ENCODE data around the gene LGALS3BP. TPM values are rescaled to one million over a fixed set of nuclear protein-coding genes. Genes with fewer than 3 reads are reported as not detected.

Gene LGALS3BP
- polyA plus RNA-seq, 3 donors = 100 to 126 (median 115) TPM

DNA sequence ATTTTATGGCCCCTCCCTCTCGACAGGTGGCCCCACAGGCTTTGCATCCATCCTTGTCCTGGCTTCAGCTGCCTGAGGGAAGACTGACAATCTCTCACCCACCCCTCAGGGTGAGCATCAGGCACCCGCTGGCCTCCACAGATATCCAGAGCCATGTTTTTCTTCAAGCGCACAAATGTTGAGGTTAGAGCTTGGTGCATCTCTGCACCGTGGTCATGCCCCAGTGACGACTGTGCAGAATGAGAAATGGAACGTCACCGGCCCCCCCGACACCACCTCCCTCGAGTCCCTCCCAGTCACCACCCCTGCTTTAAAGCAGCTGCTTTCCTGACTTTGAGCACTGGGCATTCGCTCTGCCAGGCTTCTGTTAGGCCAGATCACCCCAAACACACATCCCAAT, 34.8 kb downstream of the LGALS3BP start:
- no peak for DNase-seq (ENCODE audit: low read depth in 3 of 3, low spot score in 2 of 3)

DNA sequence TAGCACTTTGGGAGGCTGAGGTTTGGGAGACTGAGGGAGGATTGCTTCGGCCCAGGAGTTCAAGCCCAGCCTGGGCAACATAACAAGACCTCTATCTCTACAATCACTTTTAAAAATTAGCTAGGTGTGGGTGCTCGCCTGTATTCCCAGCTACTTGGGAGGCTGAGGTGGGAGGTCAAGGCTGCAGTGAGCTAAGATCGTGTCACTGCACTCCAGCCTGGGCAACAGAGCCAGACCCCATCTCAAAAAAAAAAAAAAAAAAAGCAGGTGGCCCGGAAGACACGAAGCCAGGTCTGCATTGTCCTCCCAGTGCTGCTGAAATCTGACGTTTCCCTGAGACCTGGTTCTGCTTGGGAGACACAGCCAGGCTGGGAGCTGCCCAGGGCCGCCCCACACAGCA, 35.7 kb downstream of the LGALS3BP start:
- no peak for DNase-seq (ENCODE audit: low read depth in 3 of 3, low spot score in 2 of 3)

DNA sequence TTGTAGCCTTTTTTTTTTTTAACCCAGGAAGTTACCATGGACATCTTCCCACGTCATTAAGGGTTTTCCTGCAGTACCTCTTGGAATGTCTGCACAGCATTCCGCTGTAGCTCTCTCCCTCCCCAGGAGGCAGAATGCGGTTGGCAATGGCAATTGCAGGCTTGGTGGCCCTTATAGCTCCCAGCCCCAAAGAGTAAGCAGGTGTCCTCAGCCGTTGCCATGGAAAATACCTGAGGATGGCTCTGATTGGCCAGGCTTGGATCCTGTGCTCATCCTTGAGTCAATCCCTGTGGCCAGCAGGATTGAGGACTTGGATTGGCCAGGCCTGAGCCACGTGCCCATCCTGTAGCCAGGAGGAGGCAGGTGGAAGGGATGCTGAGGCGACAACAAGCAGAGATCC, 39.0 kb downstream of the LGALS3BP start:
- no peak for DNase-seq (ENCODE audit: low read depth in 3 of 3, low spot score in 2 of 3)

DNA sequence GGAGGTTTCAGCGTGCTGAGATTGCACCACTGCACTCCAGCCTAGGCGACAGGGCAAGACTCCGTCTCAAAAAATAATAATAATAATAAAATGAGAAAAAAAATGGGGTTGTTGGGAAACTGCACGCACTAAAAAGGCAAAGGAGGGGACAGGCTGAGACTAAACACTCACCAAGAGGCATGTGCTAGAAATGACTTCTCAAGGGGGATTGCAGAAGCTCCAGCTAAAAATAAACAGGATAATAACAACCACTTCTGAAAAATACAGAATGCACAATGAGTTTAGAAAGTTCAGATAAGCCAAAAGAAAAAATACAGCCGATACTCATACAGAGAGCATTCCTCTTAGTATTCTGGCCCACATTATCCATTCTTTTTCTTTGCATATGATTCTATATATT, 39.5 kb downstream of the LGALS3BP start:
- DNase-seq (ENCODE audit: low read depth in 3 of 3, low spot score in 2 of 3) = no peak

DNA sequence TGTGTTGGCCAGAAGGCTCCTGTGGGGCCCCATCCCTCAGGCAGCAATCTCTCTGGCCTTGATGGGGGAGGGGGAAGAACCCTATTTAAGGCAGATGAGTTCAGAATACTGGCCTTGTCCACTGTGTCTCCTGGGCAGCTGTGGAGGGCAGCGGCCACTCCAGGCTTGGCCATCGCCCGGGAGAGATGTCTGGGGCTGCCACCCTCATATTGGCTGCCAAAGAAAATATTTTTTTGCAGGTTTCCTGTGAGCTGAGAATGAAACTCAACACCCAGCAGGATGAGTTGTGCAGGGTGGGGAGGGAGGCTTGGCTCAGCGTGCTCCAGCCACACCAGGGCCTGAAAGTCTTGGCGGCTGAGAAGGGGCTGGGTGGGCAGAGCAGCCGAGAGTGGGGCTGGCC, 40.1 kb downstream of the LGALS3BP start:
- no peak for DNase-seq (ENCODE audit: low read depth in 3 of 3, low spot score in 2 of 3)

DNA sequence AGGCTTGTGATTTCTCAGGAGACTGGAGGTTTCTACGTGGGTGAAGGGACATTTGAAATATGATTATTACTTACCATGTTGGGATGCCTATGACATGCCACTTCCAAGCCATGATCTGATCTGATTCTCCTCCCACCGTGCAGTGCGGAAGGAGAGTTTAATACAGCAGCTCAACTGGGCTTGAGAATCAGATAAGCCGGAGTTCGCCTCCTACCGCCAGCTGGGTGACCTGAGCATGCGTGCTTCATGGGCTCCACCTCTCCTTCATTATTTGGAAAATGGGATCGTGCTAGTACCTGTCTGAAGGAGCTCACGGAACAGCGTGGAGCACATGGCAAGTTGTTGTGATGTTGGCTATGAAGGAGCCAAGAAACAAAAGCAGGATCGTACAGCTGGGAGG, 42.2 kb downstream of the LGALS3BP start:
- DNase-seq (ENCODE audit: low read depth in 3 of 3, low spot score in 2 of 3) = no peak

DNA sequence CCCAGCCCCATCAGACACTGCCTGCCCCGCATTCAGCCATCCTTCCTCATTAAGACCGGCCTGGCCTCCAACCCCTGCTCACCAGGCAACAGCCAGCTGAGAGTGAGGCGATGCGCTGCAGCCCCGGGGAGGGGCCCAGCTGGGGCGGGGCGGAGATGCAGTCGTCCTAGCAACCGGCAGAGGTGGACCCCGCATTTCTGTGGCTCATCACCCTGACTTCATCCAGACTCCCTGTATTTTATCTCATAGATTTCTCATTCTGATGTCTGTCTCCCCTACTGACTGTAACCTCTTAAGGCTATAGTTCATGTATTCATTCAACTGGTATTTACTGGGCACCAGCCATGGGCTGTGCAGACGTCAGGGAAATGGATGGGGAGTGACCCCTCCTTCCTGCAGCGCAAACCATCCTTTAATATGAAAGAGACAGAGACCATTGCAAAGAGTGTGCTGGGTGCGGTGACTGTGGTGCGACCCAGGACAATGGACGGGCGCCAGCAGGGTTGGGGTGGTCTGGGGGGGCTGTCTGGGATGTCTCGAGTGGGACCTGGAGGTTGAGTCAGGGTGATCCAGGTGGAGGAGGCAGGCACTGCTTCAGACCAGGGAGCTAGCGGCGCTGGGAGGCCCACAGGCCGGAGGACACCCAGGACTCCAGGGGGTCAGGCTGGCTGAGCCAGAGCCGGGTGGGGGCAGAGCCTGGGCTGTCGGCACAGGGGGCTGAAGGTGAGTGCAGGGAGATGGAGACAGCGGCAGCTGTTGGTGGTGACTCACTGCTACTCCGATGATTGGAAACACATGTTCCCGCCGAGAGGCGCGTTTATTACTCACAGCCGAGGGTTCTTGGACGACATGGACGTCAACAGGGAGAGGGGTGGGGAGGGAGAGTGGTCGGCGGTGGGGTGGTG, 44.1 kb downstream of the LGALS3BP start:
- no peak for DNase-seq (ENCODE audit: low read depth in 3 of 3, low spot score in 2 of 3)

DNA sequence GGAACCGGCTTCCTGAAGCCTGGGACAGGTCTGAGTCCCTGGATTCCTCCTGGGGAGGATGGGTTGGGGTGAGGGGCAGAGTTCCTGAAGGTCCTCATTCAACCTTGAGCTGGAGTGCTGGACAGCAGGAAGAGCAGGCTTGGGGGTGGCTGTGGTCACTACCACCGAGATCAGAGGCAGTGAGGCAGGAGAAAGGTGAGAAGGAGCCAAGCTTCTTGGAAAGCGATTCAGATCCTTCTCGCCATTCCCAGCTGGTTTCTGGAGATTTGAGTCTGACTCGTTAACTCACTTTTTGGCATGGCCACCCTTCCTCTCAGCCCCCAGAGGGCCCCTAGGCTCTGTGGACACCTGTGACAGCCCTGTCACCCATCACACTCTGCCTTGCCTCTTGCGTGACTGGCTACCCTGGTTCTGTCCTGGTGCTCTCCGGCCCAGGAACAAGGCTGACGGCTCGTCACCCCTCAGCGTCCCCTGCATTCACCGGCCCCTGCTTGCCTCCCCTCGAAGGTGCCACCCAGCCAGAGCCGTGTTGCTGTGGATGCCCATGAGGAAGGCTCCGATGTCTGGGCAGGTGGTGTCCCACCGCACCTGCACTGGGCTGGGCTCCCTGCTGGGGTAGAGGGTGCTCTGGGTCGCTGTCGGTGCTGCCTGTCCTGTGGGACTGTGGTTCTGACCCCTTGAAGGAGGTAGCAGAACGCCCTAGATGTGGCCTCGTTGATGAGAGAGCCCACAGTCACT, 44.9 kb downstream of the LGALS3BP start:
- no peak for DNase-seq (ENCODE audit: low read depth in 3 of 3, low spot score in 2 of 3)

DNA sequence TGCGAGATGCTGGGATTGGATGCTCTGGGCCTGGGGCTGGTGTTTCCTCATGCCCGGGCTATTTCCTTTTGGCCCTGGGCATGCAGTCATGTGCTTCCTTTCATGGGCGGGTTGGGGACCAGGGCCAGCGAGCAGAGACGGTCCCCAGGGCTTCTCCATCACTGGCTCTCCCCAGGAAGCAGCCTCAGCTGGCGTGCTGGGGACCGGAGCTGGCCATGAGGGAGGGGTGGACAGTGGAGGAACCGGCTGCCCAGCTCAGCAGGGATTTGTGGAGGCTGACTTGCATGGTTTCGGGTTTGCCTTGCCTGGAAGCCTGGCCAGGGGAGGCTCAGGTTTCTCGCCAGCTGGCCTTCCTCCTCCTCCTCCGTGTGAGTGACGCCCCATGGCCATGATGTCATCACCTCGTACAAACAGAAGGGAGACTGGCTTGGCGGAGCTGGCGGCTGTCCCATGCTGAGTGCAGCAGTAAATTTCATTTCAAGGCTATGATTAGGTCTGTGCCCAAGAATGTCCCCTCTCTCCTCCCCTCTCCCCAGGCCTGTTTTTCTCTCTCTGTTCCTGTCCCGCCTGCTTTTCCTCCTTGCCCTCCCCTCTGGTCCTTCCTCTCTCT, 45.7 kb downstream of the LGALS3BP start:
- DNase-seq (ENCODE audit: low read depth in 3 of 3, low spot score in 2 of 3) = peak; percentile 82 to 87 (median 84)

DNA sequence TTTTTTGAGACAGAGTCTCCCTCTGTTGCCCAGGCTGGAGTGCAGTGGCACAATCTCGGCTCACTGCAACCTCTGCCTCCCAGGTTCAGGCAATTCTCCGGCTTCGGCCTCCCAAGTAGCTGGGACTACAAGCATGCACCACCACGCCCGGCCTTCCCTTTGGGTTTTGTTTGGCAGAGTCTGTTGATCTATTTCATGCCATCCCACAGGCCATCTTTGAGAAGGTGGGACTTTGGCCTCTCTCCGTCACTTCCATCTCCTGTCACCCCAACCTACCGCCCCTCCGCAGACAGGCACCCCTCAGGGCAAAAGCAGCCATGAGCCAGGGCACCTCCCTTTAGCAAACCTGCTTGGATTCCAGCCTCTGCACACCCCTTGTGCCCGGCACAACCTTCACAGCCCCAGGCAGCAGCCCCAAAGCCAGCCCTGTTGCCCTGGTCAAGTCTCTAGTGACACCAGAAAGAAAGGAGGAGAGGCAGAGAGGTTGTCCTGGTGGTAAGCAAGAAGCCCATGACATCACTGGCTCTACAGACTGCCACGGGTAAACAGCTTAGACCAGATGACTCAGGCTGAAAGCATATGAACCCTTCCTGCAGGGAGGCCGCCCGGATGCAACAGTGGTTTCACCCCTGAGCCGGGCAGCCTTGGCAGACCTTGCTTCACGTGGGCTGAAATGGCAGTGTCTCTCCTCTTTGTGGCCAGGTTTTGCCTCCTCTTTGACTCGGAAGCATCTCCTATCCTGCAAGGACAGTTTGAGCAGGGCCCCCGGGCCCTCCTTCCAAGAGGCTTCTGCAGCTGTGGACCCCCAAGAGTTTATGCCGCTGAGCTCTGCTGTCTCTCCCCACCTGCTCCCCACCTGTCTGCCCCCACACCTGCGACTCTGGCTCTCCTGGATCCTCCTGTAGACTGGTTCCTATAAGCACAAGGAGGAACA, 46.4 kb downstream of the LGALS3BP start:
- DNase-seq (ENCODE audit: low read depth in 3 of 3, low spot score in 2 of 3) = no peak

DNA sequence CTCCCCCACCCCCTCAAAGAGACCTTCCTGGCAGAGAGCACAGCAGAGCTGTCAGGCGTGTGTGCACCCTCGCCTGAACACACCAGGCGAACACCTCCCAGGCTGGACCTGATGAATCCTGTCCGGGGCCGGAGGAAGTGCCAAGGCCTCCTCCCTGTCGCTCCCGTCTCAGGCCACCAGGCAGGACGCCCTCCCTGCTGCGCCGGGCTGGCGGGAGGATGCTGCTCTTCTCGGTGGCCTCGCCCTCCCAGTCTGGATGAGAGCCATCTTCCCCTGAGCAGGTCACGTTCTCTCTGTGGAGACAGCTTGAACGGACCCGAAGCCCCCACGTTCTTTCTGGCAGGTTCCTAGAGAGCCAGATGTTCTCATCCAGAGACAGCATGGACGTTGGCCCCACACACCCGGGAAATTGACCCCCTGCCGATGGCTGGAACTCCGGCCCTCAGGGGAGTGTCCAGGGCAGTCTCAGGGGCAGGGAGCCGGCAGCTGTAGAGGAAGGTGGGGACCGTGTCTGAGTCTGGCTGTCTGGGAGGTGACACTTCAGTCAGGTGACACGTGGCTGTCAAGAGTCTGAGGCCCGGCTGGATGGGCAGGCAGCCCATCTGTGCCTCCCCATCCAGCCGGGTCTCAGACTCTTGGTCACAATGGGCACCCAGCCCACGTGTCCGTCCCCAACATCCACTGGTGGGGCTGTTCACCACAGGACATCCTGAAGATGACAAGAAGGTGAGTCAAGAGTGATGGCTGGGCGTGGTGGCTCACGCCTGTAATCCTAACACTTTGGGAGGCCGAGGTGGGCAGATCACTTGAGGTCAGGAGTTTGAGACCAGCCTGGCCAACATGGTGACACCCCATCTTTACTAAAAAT, 49.6 kb downstream of the LGALS3BP start:
- no peak for DNase-seq (ENCODE audit: low read depth in 3 of 3, low spot score in 2 of 3)

DNA sequence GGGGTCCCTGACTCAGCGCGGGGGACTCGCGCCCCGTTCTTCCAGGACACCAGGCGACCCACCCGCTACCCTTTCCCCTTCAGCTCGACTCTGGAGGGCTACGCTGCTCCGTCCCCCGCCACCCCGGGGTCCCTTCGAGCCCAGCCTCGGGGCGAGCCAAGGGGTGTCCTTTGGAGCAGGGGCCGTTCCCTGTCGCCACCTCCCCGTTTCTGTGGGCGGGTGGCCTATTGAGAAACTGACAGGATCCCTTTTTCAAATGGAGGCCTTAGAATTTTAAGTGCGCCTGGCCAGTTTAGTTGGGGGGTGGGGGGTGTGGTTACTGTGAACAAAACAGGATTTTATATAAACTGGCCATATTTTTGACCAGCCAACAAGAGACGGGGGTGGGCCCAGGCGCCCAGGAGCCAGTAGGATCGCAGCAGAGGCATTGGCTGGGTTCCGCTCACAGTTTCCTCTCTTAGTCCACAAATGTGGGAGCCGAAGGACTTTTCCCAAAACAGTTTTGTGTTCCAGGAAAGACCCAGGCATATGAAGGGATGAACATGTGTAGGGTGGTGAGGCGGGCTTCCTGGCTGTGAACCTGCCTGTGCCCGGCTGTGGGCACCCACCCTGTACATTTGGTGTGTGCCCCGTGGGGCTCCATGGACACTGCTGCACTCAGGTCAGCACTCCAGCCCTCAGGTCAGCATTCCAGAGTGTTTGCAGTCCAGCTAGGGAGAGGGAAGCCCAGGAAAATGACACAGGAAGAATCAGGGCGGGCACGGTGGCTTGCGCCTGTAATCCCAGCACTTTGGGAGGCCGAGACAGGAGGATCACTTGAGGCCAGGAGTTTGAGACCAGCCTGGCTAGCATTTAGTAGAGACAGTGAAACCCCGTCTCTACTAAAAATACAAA, 53.8 kb downstream of the LGALS3BP start:
- DNase-seq (ENCODE audit: low read depth in 3 of 3, low spot score in 2 of 3) = no peak

DNA sequence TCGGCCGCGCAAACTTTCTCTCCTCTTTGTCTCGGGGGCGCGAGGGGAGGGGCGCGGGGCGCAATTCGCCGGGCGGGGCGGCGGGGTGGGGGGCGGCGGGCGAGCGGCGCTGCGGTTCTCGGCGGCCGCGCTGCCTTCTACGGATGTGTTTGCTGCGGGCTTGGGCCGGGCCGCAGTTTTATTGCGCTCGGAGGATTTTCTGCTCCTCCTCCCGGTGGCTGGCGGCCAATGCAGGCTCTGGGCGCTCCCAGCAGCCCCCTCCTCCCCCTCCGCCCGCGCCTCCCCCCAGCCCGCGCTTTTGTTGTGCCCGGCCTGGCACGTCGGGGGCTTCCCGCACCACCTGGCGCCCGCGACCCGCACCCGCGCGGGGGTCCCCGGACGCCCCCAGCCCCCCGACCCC, 54.5 kb downstream of the LGALS3BP start, which contains the start of gene TIMP2:
TSS of gene TIMP2 (minus strand) at position 154 of the 400 bp plus-strand sequence. CDS start 299 bp downstream, outside the sequence.
- peak; percentile 75 to 83 (median 79) for DNase-seq (ENCODE audit: low read depth in 3 of 3, low spot score in 2 of 3)

DNA sequence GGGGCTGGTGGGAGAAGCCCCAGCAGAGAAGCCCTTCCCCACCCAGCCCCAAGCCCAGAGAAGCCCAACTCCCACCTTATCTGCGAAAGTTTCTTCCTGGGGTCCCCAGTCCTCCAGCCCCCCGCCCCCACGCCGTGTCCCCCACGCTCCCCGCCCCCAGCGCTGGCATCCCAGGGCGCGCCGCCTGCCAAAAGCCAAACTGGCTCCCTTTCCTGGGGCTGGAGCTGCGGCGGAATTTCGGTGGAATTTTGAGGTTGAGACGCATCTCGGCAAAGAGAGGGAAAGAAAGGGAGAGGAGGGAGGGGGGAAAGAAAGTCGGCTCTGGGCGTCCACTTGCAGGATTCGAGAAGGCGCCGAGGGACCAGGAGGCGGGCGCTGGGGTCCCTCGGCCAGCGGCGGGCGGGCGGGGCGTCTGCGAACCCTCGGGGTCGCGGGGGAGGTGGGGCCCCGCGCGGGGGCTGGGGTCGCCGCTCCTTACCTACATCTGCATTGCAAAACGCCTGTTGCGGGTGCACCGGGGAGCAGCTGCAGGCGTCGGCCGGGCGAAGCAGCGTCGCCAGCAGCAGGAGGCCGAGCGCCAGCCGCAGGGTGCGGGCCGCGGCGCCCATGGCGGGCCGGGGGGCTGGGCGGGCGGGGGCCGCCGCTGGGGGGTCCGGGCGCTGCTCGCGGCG, 55.1 kb downstream of the LGALS3BP start:
- no peak for DNase-seq (ENCODE audit: low read depth in 3 of 3, low spot score in 2 of 3)

DNA sequence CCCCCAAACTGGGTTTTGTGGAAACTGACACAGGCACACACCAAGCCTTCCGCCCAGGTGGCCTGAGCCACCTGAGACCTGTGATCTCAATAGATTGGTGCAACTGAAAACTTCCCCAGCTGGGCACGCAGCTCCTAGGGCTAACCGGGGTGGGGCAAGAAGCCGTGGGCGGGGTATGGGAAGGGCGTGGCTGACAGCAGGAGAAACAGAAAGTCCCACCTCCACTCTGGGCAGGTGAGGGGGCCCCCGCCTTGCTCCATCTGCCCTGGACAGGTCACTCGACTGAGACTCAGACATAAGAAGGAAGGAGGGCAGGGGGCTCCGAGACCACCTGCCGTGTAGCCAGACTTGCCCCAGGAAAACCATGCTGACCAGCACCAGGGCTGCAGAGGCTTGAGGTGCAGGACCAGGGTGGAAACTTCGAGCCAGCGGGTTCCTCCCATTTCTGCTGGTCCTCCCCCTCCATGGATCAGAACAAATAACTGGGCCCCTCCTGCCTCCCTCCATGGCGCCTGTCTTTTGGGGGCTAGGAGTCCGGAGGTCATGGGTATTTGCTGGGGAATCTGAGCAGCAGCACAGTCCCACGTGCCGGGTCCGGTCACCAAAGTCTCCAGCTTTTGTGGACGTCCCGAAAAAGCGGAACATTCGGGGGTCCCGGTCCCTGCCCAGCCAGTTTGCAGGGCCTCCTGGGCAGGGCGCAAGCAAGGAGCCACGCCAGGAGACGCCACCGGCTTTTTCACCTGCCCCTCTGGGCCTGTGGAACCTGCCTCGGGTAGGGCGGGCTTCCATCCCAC, 55.9 kb downstream of the LGALS3BP start:
- DNase-seq (ENCODE audit: low read depth in 3 of 3, low spot score in 2 of 3) = no peak

DNA sequence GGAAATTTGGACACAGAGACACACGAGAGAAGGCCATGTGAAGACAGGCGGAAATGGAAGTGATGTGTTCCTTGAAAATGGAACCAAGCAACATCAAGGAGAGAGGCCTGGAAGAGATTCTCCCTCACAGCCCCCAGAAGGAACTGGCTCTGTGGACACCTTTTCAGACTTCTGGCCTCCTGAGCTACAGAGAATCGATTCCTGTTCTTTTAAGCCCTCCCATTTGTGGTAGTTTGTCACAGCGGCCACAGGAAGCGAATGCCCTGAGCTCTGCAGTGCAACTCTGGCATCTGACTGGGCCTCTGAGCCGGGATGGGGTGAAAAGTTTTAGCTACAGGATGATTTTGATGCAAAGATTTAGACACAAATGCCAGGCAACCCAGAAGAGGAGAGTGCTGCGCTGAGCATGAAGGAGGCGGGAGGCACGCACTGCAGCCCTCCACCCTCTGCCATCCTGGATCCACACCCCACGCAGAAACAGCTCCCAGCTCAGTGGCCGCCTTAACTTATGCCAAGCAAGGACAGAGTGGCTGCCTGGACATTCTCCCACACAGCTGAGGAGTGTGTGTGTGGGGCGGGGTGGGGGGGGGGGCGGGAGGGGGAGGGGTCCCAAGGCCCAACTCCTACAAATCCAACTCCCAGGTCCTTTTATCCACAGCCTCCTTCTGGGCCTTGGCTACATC, 56.8 kb downstream of the LGALS3BP start:
- DNase-seq (ENCODE audit: low read depth in 3 of 3, low spot score in 2 of 3) = no peak

Data from right renal cortex interstitium (tissue), 3 donors.